ENCODE results near the gene ATF4.

ATF4 gene

GRCh38 chr22:39520226-39521105 is at the start of gene ATF4:
ATF4 (plus strand) TSS chr22:39520562; CDS start chr22:39521446, 884 bp downstream.
- DNase-seq, result peak; percentile 85

- no peak for DNase-seq
Observed at GRCh38 chr22:39471381-39472141, 48.8 kb upstream of the ATF4 start.

- no peak for DNase-seq
Observed at GRCh38 chr22:39472570-39473556, 47.5 kb upstream of the ATF4 start.

- DNase-seq, result no peak
Observed at GRCh38 chr22:39473851-39474250, 46.5 kb upstream of the ATF4 start.

GRCh38 chr22:39474351-39475111 is 45.8 kb upstream of the ATF4 start:
- DNase-seq, result no peak

- DNase-seq, result no peak
Observed at GRCh38 chr22:39475337-39475736, 45.0 kb upstream of the ATF4 start.

GRCh38 chr22:39475902-39476301 is 44.5 kb upstream of the ATF4 start:
- DNase-seq, result no peak

- no peak for DNase-seq
Observed at GRCh38 chr22:39476664-39477063, 43.7 kb upstream of the ATF4 start.

- DNase-seq, result no peak
Observed at GRCh38 chr22:39477542-39477941, 42.8 kb upstream of the ATF4 start.

- no peak for DNase-seq
Observed at GRCh38 chr22:39478441-39478850, 41.9 kb upstream of the ATF4 start.

- no peak for DNase-seq
Observed at GRCh38 chr22:39479254-39479653, 41.1 kb upstream of the ATF4 start.

GRCh38 chr22:39480557-39480956 is 39.8 kb upstream of the ATF4 start:
- DNase-seq, result no peak

GRCh38 chr22:39481054-39481453 is 39.3 kb upstream of the ATF4 start:
- DNase-seq, result no peak

GRCh38 chr22:39481595-39481994 is 38.8 kb upstream of the ATF4 start:
- no peak for DNase-seq

- no peak for DNase-seq
Observed at GRCh38 chr22:39482768-39483167, 37.6 kb upstream of the ATF4 start.

GRCh38 chr22:39486951-39487825 is 33.2 kb upstream of the ATF4 start:
- DNase-seq, result no peak

GRCh38 chr22:39487826-39488520 is 32.4 kb upstream of the ATF4 start:
- DNase-seq, result no peak

- no peak for DNase-seq
Observed at GRCh38 chr22:39488563-39489083, 31.7 kb upstream of the ATF4 start.

GRCh38 chr22:39489094-39490068 is 31.0 kb upstream of the ATF4 start:
- DNase-seq, result no peak

Data from GDM1 (cell line).